Coronary artery (tissue), 2 donors: ENCODE data around the gene MVB12A.

Experiments used
- DNase-seq: peaks from one replicate; pipeline ENCODE4 v3.0.0-alpha.2; 2017; ENCODE audit warnings: low spot score
- H3K27ac ChIP-seq, 2 donors: fragments of 200-600 bp; sonication (generic); one replicate each; pipeline ENCODE4 v1.5.1; 2016 to 2019
- H3K4me3 ChIP-seq: fragments of 200-600 bp; sonication (generic); 2 replicates; pipeline ENCODE4 v1.5.1; 2016; ENCODE audit warnings: mild to moderate bottlenecking, moderate library complexity
- TF ChIP-seq, protein P1 (sequence below): fragments of 200-600 bp; sonication (generic); IDR thresholded peaks from one replicate; pipeline ENCODE4 v1.5.1; 2019; ENCODE audit warnings: antibody characterized with exemption

Gene MVB12A

DNA sequence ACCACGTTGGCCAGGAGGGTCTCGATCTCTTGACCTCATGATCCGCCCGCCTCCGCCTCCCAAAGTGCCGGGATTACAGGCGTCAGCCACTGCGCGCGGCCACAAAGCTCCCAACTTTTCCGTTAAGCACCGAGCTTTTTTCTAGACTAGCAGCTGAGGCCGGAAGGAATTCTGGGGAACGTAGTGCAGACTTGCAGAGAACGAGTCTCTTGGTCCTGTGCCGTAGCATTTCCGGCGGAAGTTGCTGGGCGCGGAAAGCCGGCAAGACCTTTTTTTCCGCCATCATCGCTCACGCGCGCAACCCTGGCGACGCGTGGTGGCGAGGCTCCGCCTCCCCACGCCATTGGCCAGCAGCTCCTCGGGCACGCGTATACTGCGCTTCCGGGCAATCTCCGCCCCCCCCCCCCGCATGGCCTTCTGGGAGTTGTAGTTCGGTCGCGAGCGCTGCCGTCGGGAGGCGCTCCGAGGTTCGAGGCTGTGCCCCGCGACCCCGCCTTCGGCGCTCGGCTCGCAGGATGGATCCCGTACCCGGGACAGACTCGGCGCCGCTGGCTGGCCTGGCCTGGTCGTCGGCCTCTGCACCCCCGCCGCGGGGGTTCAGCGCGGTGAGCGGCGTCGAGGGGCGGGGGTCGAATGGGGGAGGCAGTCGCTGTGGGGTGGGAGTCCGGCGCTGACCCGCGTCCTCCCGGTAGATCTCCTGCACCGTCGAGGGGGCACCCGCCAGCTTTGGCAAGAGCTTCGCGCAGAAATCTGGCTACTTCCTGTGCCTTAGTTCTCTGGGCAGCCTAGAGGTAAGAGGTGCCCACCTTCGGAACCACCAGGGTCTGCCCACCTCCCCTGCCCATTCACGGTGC, at the start of gene MVB12A:
Gene MVB12A (plus strand): TSS at position 427 of the 854 bp plus-strand sequence. CDS start 89 bp downstream, at position 516.
- Histone ChIP-seq H3K27ac (peak within 1 kb of the TSS; percentile 61 to 87), H3K4me3 (peak within 1 kb of the TSS; percentile 95)
- DNase-seq = peak; percentile 99
- TF ChIP-seq, protein P1, sequence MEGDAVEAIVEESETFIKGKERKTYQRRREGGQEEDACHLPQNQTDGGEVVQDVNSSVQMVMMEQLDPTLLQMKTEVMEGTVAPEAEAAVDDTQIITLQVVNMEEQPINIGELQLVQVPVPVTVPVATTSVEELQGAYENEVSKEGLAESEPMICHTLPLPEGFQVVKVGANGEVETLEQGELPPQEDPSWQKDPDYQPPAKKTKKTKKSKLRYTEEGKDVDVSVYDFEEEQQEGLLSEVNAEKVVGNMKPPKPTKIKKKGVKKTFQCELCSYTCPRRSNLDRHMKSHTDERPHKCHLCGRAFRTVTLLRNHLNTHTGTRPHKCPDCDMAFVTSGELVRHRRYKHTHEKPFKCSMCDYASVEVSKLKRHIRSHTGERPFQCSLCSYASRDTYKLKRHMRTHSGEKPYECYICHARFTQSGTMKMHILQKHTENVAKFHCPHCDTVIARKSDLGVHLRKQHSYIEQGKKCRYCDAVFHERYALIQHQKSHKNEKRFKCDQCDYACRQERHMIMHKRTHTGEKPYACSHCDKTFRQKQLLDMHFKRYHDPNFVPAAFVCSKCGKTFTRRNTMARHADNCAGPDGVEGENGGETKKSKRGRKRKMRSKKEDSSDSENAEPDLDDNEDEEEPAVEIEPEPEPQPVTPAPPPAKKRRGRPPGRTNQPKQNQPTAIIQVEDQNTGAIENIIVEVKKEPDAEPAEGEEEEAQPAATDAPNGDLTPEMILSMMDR = no peak

DNA sequence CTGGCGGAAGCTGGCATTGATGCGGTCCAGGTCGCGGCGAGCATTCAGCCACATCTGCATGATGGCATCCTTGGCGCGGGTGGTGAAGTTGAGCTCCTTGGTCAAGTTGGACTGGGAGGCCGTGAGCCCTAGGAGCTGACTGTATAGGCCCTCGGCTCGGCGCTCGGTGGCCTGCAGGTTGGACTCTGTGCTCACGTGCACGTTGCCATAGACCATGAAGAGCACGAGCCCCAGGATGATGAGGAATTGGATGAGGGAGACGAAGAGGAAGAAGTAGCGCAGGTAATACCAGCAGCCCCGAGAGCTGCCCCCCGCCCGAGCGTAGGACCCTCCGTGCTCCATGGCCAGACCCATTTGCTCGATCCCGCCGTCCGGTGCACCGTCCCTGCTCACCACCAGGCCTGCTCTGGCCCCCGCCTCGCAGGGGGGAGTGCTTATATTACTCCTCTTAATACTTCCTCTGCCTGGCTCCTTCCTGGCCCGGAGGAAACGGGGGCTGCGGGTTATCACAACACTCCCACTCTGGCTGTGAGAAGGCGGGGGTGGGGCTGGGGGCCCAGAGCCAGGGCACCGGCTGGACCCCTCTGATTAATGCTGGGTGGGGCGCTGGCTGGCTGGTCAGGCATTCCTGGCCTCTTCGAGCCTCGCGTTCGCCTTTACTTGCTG, 42.8 kb upstream of the MVB12A start, which contains the start of gene PLVAP:
Gene PLVAP (minus strand): TSS at position 408 of the 666 bp plus-strand sequence. CDS start 54 bp downstream, at position 354.
- no peak for DNase-seq
- TF ChIP-seq, protein P1 = no peak
- peak within 1 kb of the TSS; percentile 50 for H3K4me3 ChIP-seq
- peak within 1 kb of the TSS in 1 of 2 donors; percentile 16 for H3K27ac ChIP-seq

DNA sequence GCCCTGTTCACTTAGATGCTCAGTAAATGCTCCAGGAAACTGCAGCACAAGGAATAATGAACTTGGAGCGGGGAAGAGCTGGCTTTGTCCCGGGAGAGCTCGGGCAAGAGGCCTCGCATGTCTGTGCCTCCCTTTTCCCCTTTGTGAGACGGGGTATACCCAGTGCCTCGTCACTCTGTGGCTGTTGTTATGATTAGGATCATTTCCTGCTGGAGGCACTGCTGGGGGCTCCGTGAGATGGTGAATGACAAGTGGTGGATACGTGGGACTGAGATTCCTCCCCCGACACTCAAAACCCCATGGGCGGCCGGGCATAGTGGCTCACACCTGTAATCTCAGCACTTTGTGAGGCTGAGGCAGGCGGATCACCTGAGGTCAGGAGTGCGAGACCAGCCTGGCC, 41.6 kb upstream of the MVB12A start:
- Histone ChIP-seq H3K27ac (peak overlapping the region in 1 of 2 donors; percentile 16), H3K4me3 (no peak overlapping the region)
- TF ChIP-seq, protein P1 = no peak
- no peak for DNase-seq

DNA sequence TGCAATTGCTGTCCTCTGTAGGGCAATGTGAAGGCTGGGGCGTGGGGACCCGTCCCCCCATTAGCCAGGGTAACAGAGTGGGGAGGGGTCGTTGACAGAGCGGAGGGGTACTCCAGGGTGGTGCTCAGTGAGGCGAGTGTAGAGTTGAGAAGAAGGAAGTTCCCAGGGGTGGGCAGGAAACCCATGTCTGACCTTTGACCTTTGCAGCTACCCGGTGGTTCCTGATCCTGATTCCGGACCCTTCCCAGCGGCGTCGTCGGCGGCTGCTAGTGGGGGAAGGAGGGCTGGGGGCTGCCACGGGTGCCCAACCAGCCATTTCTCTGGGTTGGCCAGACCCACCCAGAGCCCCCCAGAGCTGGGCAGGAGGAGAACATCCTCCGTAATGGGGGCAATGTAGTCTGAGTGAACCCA, 40.6 kb upstream of the MVB12A start:
- no peak for DNase-seq
- TF ChIP-seq, protein P1 = no peak
- Histone ChIP-seq H3K27ac (peak overlapping the region in 1 of 2 donors; percentile 45), H3K4me3 (no peak overlapping the region)

DNA sequence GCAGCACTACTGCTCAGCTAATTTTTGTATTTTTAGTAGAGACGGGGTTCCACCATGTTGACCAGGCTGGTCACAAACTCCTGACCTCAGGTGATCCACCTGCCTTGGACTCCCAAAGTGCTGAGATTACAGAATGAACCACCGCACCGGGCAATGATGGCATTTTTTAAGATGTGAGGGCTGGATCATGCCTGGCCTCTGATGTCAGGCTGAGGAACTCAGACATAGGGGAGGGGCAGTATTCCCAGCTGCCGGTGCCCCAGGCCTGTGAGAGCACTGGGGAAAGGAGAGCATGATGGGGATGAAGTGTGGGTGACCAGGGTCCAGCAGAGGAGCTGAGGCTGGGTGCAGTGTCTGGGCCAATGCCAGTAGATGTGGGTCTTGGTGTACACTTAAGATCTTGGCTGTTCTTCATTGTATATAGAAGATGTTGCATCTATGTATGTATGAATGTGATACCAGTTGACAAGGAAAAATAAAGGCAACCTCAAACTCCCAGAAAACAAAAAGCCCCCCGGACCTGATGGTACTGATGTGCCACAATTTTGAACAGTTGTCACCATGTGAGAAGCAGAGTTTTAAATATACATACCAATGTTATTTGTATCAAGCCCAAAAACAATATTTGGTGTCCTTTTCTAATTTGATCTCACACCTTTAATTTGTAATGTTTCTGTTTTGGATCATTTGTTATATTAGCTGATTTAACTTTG, 39.3 kb upstream of the MVB12A start:
- DNase-seq = no peak
- TF ChIP-seq, protein P1 = no peak
- Histone ChIP-seq H3K27ac (no peak overlapping the region), H3K4me3 (no peak overlapping the region)

DNA sequence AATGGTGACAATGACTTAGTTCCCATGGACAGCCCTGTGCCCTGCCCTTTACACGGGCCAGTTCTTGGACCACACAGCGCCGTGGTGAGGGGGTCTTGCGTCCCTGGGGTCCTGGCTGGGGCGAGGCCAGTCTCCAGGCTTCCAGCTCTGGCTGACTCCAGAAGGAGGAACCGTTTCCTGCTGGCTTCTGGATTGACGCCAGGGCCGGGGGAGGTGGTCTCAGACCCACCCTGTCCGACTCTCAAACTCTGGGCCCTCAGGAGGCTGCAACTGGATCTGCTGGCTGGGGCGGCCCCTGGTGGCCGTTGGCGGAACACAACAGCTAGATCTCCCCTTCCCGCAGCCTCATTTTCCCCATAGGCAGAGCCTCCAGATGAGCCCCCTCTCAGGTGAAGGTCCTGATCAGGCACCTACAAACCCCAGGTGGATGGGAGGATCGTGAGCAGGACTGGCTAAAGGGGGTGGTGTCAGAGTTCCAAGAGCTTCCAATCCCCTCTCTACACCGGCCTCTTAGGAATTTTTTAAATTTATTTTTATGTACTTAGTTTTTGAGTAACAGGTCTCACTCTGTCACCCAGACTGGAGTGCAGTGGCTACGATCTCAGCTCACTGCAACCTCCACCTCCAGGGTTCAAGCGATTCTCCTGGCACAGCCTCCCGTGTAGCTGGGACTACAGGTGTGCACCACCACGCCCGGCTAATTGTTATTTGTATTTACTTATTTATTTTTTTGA, 33.8 kb upstream of the MVB12A start:
- no peak for DNase-seq
- TF ChIP-seq, protein P1 = peak; percentile 93
- Histone ChIP-seq H3K4me3 (no peak overlapping the region), H3K27ac (no peak overlapping the region)
